GM18867 (cell line): ENCODE data around the gene BANP.
"Not testable (repeated sequence)": the region's sequence is repeated elsewhere in the genome, so short reads cannot be mapped to it uniquely, and the experiment has no call there.

ENCODE experiments used
- ATAC-seq: cut with Tn5 transposase; IDR thresholded peaks from one replicate; pipeline ENCODE4 v1.9.1; 2021; ENCODE audit warnings: mild to moderate bottlenecking, moderate library complexity; ENCODE audit not compliant: unreplicated experiment

The BANP gene

DNA sequence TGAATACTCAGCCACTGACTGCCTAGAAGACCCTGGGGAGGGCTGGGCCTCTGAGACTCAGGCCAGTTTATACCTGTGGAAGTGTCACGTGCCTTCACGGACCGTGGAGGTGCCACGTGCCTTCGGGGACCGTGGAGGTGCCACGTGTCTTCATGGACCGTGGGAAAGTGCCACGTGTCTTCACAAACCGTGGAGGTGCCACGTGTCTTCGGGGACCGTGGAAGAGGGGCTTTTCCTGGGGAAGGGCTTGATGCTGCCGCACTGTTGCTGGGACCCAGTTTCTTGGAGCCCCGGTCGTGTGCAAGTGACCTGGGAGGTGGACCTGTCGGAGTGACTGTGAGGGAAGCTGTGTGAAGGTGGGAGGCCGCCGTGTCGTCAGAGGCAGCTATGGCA, 166.2 kb downstream of the BANP start:
- no peak for ATAC-seq

DNA sequence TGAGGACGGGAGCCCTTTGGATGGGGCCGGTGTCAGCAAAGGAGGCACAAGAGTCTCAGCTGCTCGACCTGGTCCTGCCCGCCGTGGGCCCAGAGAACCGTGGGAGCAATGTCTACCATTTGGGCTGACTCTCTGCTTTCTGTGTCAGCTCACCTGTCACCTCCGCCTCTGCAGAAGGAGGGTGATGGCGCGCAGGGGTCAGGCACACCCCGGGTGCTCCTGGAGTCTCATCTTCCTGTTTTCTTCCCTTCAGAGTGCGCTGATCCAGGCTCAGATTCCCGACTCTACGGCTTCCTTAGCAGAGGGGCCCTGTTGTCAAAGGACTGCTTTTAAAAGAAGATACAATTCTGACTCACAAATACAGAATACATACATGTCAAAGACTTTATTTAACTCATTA, 167.1 kb downstream of the BANP start:
- ATAC-seq = no peak

DNA sequence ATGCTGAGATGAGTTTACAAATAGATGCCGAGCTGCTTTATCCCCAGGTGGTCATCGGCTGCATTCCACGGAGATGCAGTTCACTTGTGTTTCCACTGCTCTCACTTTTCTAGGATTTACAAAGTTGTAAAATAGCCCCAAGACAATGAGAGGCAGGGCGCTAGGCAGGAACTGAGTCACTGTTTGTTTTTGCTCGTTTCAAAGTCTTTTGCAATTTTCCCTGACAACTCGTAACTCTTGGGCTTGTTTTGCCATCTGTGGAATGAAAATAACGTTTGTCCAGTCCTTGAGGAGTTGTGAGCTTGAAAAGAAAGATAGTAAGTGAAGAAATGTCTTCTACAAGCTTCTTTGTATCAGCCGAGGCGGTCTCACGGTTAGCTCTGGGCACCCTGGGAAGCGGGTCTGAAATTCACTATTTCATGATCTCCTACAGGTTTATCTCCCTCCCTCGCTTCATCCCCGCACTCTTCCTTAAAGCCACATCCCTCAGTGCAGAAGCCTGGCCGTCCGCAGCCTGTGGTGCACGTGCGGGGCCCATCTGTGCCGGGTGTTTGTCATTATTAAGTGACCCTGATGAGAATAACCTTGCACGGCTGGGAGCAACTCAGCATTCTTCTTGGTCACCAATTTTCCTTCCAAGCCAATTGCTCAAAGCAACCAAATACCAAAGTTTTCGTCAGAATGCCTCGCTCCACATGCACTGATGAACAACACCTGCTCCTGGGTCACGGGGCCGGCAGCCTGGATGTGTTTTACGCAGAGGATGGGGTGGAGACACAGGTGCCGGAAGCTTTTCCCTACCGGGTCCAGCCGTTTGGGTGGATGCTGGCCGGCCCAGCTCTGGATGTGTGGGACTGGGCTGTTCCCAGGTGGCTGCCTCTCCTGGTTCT, 167.9 kb downstream of the BANP start:
- not testable (repeated sequence) for ATAC-seq

DNA sequence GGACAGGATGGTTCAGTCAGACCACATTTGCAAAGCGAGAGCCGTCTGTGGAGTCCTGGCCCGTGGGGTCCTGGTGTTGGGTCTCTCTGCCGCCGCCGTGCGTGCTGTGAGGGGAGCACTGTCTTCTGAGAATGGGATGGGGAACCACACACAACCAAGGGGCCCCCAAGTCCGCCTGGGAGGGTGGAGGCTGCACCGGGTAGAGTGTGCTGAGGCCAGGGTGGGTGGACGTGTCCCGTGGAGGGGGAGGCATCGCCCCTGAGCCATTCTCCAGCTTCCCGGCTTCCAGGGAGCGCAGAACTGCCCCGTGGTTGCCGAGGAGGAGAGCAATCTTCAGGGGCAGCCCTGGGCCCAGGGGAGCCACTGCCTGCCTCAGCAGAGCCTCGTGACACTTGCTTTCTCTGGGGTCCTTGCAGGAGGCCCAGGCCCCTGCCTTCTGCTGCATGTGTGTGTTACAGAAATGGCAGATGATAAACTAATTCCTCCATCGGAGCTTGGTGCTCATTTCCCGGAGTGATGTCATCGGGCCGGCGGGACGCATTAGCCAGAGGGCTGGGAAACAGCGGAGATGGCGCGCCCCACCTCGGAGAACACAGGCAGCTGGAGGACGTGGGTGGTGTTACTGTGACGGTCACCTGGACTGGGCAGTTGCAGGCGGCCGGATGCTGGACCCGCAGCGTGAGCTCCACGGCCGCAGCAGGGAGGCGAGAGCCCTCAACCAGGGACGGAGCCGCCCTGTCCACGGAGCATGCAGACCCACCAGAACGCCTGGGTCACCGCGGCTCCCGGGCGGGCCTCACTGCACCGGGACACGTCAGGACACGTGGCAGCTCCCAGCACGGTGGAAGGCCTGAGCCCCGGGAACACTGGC, 168.9 kb downstream of the BANP start:
- ATAC-seq = not testable (repeated sequence)

DNA sequence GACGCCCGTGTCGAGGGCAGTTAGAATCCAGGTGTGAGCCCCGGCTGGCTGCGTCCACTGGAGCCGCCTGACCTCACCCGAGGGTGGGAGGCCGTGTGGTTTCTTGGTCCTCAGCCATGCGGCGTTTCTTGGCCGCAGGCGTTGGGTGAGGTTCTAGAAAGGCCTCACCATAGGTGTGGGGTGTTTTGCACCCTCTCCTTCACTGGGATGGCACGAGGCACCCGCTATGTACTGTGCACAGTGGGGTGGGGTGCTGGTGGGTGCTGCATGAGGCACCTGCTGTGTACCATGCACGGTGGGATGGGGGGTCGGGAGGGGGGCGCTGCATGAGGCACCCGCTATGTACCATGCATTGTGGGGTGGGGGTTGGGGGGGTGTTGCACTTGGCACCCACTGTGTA, 169.6 kb downstream of the BANP start:
- ATAC-seq = no peak

DNA sequence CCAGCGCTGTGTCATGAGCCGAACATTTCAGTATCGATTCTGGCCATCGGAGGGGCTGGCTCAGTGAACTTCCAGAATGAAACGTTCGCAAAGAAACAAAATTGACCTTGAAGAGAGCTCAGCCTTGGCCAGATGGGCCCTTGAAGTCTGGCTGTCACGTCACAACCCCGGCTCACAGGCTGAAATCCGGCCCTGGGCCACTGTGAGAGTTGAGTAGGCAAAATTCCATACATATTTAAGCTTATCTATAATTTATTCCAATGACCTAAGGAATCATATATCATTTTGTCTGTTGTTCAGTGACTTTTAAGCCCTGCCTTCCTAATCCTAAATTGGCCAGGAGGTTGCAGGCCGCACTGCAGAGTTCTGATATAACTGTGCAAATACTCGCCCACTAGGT, 170.2 kb downstream of the BANP start:
- ATAC-seq = not testable (repeated sequence)

DNA sequence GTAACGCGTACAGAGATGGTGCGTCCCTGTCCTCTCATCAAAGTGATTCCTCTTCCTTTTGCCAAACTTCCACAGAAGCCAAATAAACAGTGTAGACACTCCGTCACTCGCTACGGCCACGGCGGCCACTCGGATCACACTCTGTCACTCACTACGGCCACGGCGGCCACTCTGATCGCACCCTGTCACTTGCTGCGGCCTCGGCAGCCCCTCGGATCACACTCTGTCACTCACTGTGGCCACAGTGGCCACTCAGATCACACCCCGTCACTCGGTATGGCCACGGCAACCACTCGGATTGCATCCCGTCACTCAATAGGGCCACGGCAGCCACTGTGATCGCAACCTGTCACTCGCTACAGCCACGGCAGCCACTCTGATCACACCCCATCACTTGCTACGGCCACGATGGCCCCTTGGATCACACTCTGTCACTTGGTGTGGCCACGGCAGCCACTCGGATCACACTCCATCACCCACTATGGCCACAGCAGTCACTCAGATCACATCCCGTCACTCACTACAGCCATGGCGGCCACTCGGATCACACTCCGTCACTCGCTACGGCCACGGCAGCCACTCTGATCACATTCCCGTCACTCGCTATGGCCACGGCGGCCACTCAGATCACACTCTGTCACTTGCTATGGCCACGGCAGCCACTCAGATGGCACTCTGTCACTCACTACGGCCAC, 170.8 kb downstream of the BANP start:
- ATAC-seq = no peak
